ENCODE measurements around the gene B3GAT1.

DNA sequence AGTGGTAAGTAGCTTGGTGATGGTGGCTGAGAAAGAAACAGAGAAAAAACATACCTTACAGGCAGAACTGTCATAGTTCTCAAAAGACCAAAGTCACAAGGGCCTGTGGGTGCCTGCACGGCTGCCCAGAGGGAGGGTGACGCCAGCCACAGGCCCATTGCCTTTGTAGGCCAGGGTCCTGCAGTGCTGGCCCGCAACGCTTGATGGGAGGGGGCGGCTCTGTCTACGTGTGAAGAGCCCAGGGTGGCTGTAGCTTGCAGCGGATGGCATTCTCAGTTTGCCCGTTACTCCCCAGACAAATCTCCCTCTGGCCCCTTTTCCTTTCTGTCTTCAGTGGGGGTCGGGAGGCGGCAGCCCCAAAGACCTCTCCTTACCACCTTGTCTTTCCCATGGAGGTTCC lies 24.7 kb upstream of the B3GAT1 start:
- TF ChIP-seq, protein P1, sequence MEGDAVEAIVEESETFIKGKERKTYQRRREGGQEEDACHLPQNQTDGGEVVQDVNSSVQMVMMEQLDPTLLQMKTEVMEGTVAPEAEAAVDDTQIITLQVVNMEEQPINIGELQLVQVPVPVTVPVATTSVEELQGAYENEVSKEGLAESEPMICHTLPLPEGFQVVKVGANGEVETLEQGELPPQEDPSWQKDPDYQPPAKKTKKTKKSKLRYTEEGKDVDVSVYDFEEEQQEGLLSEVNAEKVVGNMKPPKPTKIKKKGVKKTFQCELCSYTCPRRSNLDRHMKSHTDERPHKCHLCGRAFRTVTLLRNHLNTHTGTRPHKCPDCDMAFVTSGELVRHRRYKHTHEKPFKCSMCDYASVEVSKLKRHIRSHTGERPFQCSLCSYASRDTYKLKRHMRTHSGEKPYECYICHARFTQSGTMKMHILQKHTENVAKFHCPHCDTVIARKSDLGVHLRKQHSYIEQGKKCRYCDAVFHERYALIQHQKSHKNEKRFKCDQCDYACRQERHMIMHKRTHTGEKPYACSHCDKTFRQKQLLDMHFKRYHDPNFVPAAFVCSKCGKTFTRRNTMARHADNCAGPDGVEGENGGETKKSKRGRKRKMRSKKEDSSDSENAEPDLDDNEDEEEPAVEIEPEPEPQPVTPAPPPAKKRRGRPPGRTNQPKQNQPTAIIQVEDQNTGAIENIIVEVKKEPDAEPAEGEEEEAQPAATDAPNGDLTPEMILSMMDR (conservative IDR thresholded peaks at IDR 0.05; ENCODE audit: low read depth in 2 of 2): no peak
- TF ChIP-seq EZH2 (IDR thresholded peaks at IDR 0.05; ENCODE audit: low read depth, unreplicated experiment): no peak
- no peak for TF ChIP-seq JUNB (IDR thresholded peaks at IDR 0.05; ENCODE audit: unreplicated experiment)
- TF ChIP-seq STAT1 (IDR thresholded peaks at IDR 0.05; ENCODE audit: unreplicated experiment): no peak
- no peak for TF ChIP-seq ZNF331 (CRISPR knock-in tag; IDR thresholded peaks at IDR 0.05; ENCODE audit: low read depth)
- TF ChIP-seq POLR2AphosphoS5 (IDR thresholded peaks at IDR 0.05; ENCODE audit: low read depth): no peak
- no peak for TF ChIP-seq EZH2phosphoT487 (IDR thresholded peaks at IDR 0.05; ENCODE audit: unreplicated experiment)
- TF ChIP-seq, protein P2, sequence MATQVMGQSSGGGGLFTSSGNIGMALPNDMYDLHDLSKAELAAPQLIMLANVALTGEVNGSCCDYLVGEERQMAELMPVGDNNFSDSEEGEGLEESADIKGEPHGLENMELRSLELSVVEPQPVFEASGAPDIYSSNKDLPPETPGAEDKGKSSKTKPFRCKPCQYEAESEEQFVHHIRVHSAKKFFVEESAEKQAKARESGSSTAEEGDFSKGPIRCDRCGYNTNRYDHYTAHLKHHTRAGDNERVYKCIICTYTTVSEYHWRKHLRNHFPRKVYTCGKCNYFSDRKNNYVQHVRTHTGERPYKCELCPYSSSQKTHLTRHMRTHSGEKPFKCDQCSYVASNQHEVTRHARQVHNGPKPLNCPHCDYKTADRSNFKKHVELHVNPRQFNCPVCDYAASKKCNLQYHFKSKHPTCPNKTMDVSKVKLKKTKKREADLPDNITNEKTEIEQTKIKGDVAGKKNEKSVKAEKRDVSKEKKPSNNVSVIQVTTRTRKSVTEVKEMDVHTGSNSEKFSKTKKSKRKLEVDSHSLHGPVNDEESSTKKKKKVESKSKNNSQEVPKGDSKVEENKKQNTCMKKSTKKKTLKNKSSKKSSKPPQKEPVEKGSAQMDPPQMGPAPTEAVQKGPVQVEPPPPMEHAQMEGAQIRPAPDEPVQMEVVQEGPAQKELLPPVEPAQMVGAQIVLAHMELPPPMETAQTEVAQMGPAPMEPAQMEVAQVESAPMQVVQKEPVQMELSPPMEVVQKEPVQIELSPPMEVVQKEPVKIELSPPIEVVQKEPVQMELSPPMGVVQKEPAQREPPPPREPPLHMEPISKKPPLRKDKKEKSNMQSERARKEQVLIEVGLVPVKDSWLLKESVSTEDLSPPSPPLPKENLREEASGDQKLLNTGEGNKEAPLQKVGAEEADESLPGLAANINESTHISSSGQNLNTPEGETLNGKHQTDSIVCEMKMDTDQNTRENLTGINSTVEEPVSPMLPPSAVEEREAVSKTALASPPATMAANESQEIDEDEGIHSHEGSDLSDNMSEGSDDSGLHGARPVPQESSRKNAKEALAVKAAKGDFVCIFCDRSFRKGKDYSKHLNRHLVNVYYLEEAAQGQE (IDR thresholded peaks at IDR 0.05; ENCODE audit: unreplicated experiment): no peak
- no peak for TF ChIP-seq ETS1 (IDR thresholded peaks at IDR 0.05)
- TF ChIP-seq CREB1 (CRISPR knock-in tag; IDR thresholded peaks at IDR 0.05; ENCODE audit: low read depth): no peak
